ENCODE results near the gene RAD1. TPM values are rescaled to one million over a fixed set of nuclear protein-coding genes. Genes with fewer than 3 reads are reported as not detected.

Gene RAD1
- total and polyA plus RNA-seq, 12 donors, result 13.3 to 27.5 (median 23.1) TPM

GRCh38 chr5:34913072-34913471 is 2.2 kb downstream of the RAD1 start:
- ATAC-seq (no peak), DNase-seq (no peak)
- no peak for TF ChIP-seq CTCF (IDR thresholded peaks at IDR 0.05)
- WGBS, 2 donors, result 80 to 87% methylated on average over 2 of the region's 2 CpGs
- no peak overlapping the region for H3K27ac ChIP-seq
- peaks cover 3 to 35% (median 27%) of the 10 kb centered on the region in 9 donors for H3K4me1 ChIP-seq
- intact Hi-C loops (cut with DNase I), result loop anchor here in 1 of 10 donors (10.0 kb wide), 1 partner anchor 248 kb away; no protein-coding TSS in a partner anchor
- no peak overlapping the region for H3K4me3 ChIP-seq
- H3K36me3 ChIP-seq, result peaks cover 0 to 55% (median 19%) of the 10 kb centered on the region in 9 donors
- no peaks in the 10 kb centered on the region for H3K27me3 ChIP-seq
- H3K9me3 ChIP-seq, result no peaks in the 10 kb centered on the region

GRCh38 chr5:34905564-34905963 is 9.7 kb downstream of the RAD1 start:
- H3K36me3 ChIP-seq, result peaks cover 0 to 67% (median 5%) of the 10 kb centered on the region in 9 donors
- peak in 6 of 9 donors; percentile 9 to 48 (median 34) for TF ChIP-seq CTCF (IDR thresholded peaks at IDR 0.05)
- H3K4me3 ChIP-seq, result no peak overlapping the region
- H3K9me3 ChIP-seq, result no peaks in the 10 kb centered on the region
- intact Hi-C loops (cut with DNase I), result no loop called here
- H3K27ac ChIP-seq, result no peak overlapping the region
- ATAC-seq (no peak), DNase-seq (no peak)
- H3K4me1 ChIP-seq, result no peaks in the 10 kb centered on the region
- WGBS, 2 donors, result 87 to 91% methylated on average over 2 of the region's 2 CpGs
- no peaks in the 10 kb centered on the region for H3K27me3 ChIP-seq

- ATAC-seq (no peak), DNase-seq (no peak)
- TF ChIP-seq CTCF (IDR thresholded peaks at IDR 0.05), result no peak
- H3K4me1 ChIP-seq, result no peaks in the 10 kb centered on the region
- WGBS, 2 donors, result 92 to 98% methylated on average over 1 of the region's 1 CpG
- no peak overlapping the region for H3K4me3 ChIP-seq
- peaks cover 0 to 54% (median 4%) of the 10 kb centered on the region in 9 donors for H3K36me3 ChIP-seq
- H3K27ac ChIP-seq, result no peak overlapping the region
- intact Hi-C loops (cut with DNase I), result loop anchor here in 1 of 10 donors (5.0 kb wide), 1 partner anchor 426 kb away; no protein-coding TSS in a partner anchor
- no peaks in the 10 kb centered on the region for H3K27me3 ChIP-seq
- no peaks in the 10 kb centered on the region for H3K9me3 ChIP-seq
These were observed 12.0 kb downstream of the RAD1 start for GRCh38 chr5:34903260-34903659.

- DNase-seq (no peak), ATAC-seq (no peak)
- peaks cover 0 to 28% (median 0%) of the 10 kb centered on the region in 9 donors for H3K36me3 ChIP-seq
- intact Hi-C loops (cut with DNase I), result loop anchor here in 1 of 10 donors (5.0 kb wide), 1 partner anchor 423 kb away; no protein-coding TSS in a partner anchor
- no peak overlapping the region for H3K4me3 ChIP-seq
- no peak for TF ChIP-seq CTCF (IDR thresholded peaks at IDR 0.05)
- H3K27me3 ChIP-seq, result no peaks in the 10 kb centered on the region
- no peaks in the 10 kb centered on the region for H3K4me1 ChIP-seq
- no peak overlapping the region for H3K27ac ChIP-seq
- no peaks in the 10 kb centered on the region for H3K9me3 ChIP-seq
- 94 to 97% methylated on average over 6 of the region's 6 CpGs for WGBS, 2 donors
These were observed 14.7 kb downstream of the RAD1 start for GRCh38 chr5:34900652-34901051.

All from heart right ventricle (tissue), 16 donors.